HG02884 (cell line): ENCODE results near the gene TCF4.

Experiments
- ATAC-seq: cut with Tn5 transposase; IDR thresholded peaks from one replicate; pipeline ENCODE4 v1.9.1; 2021; ENCODE audit warnings: mild to moderate bottlenecking, moderate library complexity; ENCODE audit not compliant: unreplicated experiment

The TCF4 gene

DNA sequence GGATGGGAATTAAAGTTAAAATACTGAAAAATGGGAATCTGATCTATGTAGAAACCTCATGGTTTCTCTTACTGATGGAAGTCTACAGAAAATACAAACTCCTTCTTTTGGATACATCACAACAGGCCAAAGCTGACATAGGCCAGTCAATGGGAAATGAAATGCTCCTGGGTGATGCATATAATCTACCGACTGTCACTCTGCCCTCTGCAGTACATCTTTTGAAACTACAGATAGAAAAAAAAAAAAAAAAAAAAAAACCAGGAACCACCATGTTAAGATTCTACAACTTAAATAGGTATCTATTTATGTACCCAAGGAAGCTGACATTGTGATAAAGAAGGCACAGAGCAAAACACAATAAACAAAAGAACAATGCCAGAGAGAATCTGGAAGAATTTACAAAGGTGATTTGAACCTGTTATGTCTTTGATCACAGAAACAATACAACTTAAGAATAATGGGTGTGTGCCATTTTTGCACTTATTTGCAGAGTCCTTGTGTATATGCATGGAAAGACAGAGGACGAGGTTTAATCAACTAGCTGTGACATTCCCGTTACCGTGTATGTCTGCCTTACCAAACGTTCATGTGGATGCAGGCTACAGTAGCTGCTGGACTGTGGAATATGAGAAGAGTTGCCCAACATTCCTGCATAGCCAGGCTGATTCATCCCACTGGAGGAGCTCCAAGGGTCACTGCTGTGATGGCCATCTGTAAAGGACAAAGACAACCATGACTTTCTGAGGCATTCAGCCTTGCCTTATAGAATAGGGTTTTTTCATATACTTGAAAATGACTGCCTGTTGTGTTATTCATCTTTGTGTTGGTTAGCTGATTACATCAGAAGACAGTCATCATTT lies 312.7 kb downstream of the TCF4 start:
- no peak for ATAC-seq

DNA sequence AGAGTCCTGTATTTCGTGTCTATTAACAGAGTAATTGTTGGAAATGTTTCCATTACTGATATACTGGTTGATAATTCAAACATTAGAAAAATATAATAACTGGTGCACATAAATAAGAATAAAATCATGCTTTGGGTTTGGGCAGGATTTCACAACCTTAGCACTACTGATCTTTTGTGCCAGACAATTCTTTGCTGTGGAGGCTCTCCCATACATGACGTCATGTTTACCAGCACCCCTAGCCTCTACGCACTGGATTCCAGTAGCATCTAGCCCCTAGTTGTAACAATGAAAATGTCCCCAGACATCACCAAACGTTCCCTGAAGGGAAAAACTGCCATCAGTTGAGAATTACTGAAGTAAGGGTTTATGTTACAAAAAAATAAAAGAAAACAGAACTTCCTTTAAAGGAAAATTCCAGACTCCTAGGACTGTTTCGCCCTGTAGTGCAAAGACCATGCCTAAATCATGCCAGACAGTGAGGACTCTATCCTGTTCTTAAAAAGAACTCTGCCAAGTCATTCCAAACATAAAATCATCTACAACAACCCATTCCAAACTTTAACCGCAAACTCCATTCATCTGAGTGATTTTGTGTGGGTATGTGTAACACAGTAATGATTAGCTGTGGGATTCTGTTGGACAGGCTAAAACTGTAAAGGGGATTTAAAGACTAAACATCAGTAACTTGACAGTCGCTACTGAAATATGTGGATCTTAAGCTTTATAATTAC lies 315.3 kb downstream of the TCF4 start:
- ATAC-seq: no peak

DNA sequence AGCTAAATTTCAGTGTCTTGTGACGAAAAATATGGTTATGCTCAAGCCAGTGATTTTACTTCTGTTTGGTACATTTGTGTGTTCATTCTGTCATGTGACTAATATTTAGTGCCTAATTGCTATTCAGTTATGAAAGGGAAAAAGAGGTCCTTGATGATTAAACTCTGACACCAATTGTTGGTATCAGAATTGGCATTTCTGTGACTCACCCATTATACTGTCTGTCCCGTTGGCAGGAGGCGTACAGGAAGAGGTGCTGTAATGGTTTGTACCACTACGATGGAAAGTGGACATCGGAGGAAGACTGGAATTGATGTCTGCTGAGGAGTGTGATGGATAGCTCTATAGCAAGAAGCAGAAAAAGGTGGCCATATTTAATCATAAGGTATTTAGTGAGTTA lies 318.4 kb downstream of the TCF4 start:
- no peak for ATAC-seq

DNA sequence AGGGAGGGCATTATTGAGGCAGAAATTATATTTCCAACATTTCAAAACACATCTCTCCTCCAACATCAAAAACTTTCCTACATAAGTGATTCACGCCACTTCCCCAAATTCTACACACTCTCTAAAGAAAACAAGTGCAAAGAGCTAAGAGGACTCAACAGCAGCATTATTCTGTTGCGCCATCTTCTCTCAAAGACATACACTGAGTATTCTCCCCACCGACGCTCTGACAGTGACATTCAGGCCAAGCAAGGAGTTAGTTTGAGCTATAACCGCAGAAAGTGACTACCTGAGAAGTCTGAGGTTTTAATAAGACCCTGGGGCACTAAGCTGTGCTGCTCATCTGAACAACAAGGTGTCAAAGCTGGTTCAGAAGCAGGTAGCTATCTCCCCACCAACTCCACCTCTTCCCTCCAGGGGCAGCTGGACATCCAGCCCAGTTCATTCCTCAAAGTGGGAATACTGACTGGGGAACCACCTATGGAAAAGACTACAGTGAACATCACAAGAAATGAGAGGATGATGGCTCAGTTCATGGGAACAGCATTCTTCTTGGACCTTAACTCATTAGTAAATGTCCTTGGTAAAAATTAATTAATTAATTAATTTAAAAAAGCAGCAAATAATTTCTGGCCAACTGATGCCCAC lies 319.2 kb downstream of the TCF4 start:
- ATAC-seq: peak; percentile 48

DNA sequence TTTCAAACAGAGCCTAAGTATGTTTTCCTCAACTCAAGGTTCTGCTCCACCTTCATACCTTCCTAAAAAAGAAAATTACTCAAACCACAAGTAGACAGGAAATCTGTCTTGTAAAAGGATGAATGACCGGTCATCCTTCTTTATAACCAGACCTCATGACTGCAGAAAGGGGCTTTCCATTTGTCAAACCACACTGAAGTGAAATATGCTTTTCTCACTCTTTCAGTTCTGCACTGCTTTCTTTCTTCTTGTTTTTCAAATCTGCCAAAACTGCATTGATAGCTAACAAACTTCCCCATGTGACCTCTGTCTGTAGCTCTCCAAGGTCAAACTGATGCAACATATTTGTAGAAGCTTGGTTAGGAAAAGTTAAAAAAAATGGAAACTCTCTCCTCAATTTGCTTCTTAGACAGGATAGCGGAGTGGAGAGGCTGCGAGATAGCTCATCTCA lies 319.8 kb downstream of the TCF4 start:
- ATAC-seq: peak; percentile 79

DNA sequence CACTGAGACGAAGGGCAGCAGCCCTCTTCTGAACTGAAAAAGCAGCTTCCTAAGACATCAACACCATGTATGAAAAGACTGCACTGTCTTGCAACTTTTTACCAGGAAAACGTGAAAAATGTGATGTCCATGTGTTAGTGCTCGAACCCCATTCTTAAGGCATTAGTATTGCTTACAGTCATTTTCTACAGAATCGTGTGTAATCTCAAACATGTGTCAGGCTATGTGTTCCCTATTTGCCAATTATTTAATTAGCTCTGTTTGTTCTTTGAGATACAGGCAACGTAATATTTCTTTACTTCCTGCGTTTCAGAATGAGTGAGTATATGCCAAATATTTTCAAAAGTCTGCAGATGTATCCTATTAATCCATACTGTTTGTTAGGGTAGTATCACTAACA lies 321.0 kb downstream of the TCF4 start:
- ATAC-seq: no peak

DNA sequence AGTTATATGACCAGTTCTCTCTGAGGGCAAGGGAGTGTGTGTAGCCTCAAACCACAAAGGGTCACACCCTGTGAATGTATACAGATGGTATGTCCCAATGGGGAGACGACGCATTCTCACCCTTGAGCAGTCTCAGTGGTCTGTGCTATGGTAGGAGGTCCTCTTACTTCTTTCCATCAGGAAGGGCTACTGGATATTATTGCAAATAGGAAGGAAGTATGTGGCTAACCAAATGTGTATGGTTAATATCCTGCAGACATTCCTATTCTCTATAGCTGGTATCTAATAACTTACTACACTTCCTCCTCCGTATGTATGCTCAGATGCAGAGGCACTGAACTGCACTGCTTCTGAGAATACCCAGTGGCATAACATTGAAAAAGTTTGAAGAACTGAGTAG lies 322.0 kb downstream of the TCF4 start:
- ATAC-seq: peak; percentile 20

DNA sequence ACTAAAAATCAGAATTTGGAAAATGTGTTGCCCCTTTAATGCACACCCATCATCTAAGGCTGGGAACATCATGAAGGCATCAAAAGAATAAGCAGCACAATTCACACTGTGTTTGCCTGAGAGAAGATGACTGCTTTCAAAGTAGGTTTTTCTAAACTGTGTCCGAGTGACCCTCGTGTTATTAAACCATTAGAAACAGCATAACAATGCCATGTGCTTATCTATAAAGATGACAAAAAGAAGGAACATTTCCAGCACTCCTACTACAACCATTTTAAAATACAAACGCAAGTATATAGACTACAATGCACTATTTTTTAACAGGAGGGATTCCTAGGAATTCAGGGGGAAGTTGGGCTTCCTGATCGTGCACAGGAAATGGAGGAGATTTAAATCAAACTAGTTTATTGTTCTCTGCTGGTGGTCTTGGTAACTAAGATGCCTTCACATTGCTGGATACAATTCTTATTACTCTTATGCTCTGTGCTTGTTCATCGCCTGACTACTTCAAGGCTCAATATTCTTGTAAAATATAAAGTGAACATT lies 322.8 kb downstream of the TCF4 start:
- ATAC-seq: no peak

DNA sequence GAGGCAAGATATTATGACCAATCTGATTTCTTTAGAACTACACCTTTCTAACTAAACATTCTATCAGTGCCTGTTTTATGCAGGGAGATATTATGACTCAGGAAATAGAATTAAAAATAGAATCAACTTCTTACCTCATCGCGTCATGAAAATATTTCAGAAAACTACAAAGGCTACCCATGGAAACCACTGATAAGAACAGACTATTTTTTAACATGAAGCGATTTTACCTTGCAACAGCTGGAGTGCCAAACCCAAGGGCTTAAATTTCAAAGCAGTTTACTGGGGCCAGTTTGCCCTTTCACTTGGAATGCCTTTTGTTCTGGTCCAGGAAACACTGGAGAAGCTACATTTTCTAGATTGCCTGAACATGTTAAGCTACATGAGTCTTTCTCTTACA lies 323.9 kb downstream of the TCF4 start:
- no peak for ATAC-seq

DNA sequence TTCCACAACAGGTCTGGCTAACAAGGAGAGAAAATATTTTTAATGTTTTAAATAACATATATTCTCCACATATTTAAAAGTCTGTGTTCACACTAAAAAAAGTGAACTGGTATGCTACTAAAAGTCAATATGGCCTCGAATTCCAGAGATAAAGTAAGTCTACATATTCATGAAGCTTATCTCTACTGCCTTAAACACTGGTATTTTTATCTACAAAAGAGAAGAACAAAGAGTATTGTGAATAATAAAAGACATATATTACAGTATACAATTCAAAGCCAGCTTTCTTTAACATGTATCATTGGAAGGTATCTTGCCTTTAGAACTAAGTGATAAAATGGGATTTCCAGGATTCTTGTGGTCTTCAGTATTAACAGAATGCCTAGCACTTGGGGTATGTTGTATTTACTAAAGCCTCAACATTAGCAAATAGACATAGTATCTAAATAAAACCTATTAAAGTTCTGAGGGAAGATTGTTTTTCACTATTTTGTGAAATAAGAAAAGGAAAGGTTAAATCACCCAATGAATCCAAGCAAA lies 325.9 kb downstream of the TCF4 start:
- ATAC-seq: no peak

DNA sequence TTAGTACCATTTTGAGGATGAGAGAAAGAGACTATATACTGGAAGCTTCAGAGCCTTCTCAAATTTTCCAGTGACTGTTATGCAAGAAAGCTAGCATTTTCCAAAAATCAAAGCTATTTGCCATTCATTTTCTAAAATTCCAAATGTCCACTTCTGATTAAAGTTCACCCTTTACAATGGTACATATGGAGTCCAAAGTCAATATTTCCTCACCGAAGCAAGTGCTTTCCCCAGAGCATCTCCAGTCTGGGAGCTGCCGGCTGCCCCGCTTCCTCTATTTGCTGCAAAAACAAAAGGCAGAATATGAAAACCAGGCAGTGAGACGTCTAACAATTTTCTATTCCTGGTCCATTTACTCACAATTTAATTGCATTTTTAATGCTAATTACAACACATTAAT lies 326.7 kb downstream of the TCF4 start:
- no peak for ATAC-seq

DNA sequence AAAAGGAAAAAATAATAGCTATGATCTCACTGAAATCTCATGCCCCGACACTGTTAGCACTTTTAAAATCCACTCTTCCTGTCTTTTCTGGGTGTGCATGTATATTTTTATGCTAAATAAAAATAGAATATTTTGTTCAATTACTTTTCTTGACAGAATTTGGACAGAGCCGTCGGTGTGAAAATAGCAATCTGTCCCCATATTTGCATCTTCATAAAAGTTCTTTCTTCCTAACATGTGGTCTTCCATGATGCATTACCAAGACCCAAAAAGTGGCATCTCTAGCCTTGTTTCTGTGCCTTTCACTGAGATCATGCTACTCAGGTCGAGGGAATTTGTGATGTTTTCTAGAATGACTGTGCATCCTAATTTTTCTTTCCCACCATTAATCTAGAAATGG lies 329.9 kb downstream of the TCF4 start:
- no peak for ATAC-seq

DNA sequence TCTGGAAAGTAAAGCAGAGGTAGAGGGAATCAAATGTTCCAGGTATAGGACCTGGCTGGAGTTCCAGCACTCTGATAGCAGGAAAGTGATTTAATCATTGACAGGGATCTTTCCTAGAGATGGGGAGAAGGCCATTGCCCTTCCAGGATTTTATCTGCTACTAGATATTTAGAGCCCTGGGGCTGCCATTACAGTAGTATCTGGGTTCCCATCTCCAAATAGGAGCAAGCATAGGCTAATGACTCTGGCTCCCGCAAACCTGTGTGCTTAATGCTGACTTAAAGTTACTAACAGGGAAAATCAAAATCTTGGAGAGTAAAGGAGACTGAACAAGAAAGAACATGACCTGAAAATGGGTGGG lies 331.1 kb downstream of the TCF4 start:
- ATAC-seq: no peak

DNA sequence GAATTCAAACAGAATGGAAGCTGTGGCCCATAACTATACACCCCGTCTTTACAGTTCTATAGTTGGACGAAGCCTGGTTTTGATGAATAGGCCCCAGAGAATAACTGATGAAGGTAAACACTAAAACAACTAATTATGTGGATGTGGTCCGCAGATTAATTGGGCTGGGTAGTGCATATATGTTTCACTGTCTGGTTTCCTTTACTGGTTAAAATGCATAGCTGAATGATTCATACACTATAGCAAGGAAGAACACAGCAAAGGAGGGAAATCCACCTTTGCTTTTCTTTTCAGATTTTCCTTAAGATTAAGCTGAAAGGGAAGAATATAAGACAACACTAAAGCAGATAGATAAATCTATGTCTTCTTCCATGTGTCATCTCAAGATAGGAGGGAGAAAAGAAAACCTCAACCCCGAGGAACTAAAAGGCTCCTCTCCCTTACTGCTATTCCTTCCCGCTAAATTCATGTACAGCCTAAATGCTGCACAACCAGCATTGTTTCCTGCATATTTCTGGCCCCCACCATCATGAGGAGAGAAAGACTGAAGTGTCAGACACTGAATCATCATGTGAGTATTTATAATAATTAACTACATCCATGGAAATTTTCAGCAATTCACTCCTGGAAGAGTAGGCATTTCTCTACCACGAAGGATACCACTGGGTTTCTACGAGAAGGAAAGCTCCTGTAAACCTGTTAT lies 331.6 kb downstream of the TCF4 start:
- no peak for ATAC-seq

DNA sequence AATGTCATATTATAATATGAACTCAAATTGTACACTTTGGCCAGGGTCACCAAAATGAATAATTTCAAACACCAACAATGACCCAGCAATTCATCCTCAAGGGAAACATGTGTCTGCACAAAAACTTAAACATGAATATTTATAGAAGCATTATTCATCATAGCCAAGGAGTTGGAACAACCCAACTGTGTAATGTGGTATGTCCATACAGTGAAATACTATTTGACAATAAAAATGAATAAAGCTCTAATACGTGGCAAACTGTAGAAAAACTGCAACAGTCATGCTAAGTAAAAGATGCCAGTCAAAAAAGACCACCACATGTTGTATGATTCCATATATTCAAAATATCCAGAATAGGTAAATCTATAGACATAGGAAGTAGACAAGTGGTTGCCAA lies 334.2 kb downstream of the TCF4 start:
- no peak for ATAC-seq

DNA sequence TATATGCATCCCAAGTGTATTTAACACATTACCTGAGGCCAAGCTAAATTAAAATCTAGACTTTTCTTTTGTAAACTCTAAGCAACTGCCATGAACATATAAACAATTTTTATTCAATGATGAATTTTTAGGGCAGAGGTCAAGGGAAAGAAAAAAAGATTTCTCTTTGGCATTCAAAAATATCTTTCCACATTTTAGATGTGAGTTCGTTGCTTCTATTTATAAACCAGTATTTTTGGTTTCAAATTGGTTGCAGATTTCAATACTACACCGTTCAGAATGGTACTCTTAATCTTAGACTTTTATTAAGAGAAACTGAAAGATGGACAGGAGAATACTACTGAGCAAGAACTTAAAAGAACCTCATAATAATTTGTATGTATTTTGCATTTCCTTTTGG lies 335.1 kb downstream of the TCF4 start:
- ATAC-seq: peak; percentile 33

DNA sequence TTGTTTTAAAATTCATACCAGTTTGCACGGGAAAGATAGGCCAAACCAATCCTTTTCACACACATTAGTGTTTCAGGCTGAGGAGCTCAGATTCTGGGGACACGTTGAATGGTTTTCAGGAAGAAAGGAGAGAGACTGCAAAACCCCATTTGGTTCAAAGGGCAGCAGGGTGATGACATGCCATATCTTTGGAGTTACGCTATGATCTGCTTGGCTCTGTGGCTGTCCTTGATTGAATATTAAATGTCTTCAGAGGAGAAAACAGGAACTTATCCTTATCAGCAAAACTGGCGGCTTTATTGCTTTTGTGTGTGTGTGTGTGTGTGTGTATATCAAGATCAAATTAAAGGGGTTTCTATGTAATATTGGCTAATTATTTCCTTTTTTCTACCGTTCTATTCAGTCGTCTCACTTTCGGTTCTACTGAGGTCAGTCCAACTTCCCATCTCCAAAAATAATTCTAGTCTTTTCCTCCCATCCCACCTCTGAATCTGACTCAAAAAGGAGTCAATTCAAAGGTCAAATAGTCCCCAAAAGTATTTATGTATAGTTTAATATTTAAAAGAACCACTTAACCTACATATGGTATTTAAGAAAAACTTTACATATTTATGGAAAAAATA lies 335.8 kb downstream of the TCF4 start:
- ATAC-seq: no peak

DNA sequence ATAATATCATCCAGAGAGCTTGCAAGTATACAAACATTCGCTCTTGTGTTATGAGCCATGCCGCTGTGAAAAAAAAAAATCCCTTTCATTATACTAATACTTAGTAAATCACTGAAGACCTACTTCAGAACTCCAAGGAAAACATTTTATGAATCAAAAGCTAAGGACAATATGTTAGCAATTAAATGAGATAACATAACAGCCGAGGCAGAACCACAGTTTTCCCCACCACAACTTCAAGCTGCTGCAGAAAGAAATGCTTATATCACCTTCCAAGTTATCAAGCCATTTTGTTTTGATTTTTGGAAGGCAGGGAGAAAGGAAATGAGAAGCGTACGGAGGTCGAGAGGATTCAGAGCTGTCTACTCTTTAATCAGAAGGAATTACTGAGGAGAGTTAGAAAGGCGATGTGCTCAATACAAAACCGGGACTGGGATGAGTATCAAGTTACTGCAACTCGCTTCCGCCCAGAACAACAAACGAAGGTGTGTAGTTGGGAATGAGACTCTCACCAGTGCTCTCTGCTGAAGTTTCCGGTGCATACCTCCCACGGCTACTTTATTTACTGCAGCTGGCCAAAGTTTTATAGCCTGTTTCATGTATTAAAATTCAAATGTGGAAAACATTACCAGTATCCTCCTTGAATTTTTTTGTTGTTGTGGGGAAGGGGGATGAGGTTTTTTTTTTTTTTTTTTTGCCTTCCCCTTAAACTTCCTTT lies 336.6 kb downstream of the TCF4 start:
- no peak for ATAC-seq

DNA sequence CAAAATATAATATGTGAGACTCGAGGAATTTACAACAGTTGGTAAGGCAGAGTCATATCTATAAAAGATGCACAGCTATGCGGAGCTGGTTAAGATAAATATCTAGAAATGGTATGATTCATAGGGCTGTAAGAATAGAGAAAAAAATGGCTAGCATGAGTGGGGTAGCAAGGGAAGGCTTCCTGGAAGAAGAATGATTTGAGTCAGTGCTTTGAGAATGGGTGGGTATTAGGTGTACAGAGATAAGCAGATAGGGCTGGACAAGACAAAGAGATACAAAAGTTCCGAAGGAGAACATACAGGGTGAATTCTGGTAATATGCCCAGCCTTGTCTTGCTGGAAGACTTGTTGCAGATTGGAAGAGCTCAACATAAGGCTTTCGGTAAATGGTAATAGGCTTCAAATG lies 337.2 kb downstream of the TCF4 start:
- peak; percentile 46 for ATAC-seq

DNA sequence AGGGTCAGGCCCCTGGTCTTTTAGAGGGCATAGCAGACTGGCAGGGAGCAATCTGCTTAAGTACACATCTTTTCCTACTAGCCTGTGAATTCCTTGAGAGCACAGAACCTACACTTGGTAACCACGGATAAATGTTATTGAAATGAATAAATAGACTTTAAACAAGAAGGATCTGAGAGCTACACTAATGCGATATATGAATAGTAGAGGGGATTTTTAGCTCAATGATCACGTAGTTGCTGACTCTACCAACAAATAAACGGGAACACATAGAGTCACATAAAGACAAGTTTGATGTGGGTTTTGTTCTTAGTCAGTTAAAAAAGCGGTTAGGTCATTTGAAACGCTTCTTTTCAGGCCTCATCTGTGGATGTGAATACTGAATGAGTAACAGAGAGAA lies 338.4 kb downstream of the TCF4 start:
- ATAC-seq: peak; percentile 53
